PC-3 (cell line): ENCODE measurements around the gene BRCA1. TPM values are rescaled to one million over a fixed set of nuclear protein-coding genes. Genes with fewer than 3 reads are reported as not detected.

ENCODE experiments used
- ATAC-seq: fragments of 200-7000 bp; cut with Tn5 transposase; 2 replicates; pipeline ENCODE4 v1.9.1; 2020; ENCODE audit warnings: mild to moderate bottlenecking, moderate library complexity
- BruUV-seq: library from RNA; stranded (reverse); fragments of 400-500 nt; replicated peaks from 2 replicates; lab custom pipeline; 2021; lab: Mats Ljungman, UMichigan
- CTCF ChIA-PET: fragments of 300-600 bp; sonication (Branson Sonifier 250); formaldehyde crosslinking; loops from one replicate; lab custom pipeline; 2022; ENCODE audit warnings: antibody characterized with exemption; lab: Charles Lee
- POLR2A ChIA-PET: fragments of 300-600 bp; sonication (Branson Sonifier 250); formaldehyde crosslinking; loops from one replicate; lab custom pipeline; 2022; ENCODE audit warnings: antibody characterized with exemption; ENCODE audit not compliant: unreplicated experiment; lab: Charles Lee
- DNase-seq: peaks from one replicate; pipeline ENCODE4 v3.0.0-alpha.2; 2015
- H2AFZ ChIP-seq: fragments of 300-600 bp; sonication (generic); 2 replicates; pipeline ENCODE4 v1.6.0; 2016; ENCODE audit warnings: antibody characterized with exemption, low read length
- H3F3A ChIP-seq: fragments of 300-600 bp; sonication (generic); one replicate; pipeline ENCODE4 v1.6.0; 2017; ENCODE audit warnings: antibody characterized with exemption, low read length, control low read depth, mild to moderate bottlenecking; ENCODE audit not compliant: unreplicated experiment
- H3K27ac ChIP-seq: fragments of 300-600 bp; sonication (generic); 2 replicates; pipeline ENCODE4 v1.5.1; 2016; ENCODE audit warnings: mild to moderate bottlenecking, low read length
- H3K27me3 ChIP-seq: fragments of 300-600 bp; sonication (generic); 2 replicates; pipeline ENCODE4 v1.6.1; 2016; ENCODE audit warnings: low read length, mixed read lengths
- H3K36me3 ChIP-seq: fragments of 300-600 bp; sonication (generic); 2 replicates; pipeline ENCODE4 v1.6.1; 2016; ENCODE audit warnings: low read depth, mixed run types, low read length, mixed read lengths
- H3K4me1 ChIP-seq: fragments of 300-600 bp; sonication (generic); 2 replicates; pipeline ENCODE4 v1.5.1; 2016; ENCODE audit warnings: low read length; ENCODE audit not compliant: insufficient read depth
- H3K4me2 ChIP-seq: fragments of 300-600 bp; sonication (generic); 2 replicates; pipeline ENCODE4 v1.6.0; 2016; ENCODE audit warnings: low read length
- H3K4me3 ChIP-seq: fragments of 300-600 bp; sonication (generic); 2 replicates; pipeline ENCODE4 v1.5.1; 2016; ENCODE audit warnings: mild to moderate bottlenecking, low read length, mixed read lengths
- H3K79me2 ChIP-seq: fragments of 300-600 bp; sonication (generic); 2 replicates; pipeline ENCODE4 v1.6.1; 2017; ENCODE audit warnings: low read length, mixed read lengths
- H3K9ac ChIP-seq: fragments of 300-600 bp; sonication (generic); 2 replicates; pipeline ENCODE4 v1.6.0; 2016; ENCODE audit warnings: mild to moderate bottlenecking, low read length
- H3K9me2 ChIP-seq: fragments of 300-600 bp; sonication (generic); replicated peaks from 2 replicates; pipeline ENCODE4 v1.6.1; 2016; ENCODE audit warnings: mixed run types, low read length, mixed read lengths
- H3K9me3 ChIP-seq: fragments of 300-600 bp; sonication (generic); 2 replicates; pipeline ENCODE4 v1.6.1; 2016; ENCODE audit warnings: low read length, mixed read lengths
- H4K20me1 ChIP-seq: fragments of 300-600 bp; sonication (generic); 2 replicates; pipeline ENCODE4 v1.6.1; 2016; ENCODE audit warnings: low read length, mixed read lengths
- EZH2 ChIP-seq: fragments of 300-600 bp; sonication (generic); IDR thresholded peaks from one replicate; pipeline ENCODE4 v1.6.1; 2017; ENCODE audit warnings: antibody characterized with exemption, mild to moderate bottlenecking, low read length; ENCODE audit not compliant: unreplicated experiment
- EZH2phosphoT487 ChIP-seq: fragments of 300-600 bp; sonication (generic); IDR thresholded peaks from 2 replicates; pipeline ENCODE4 v1.6.1; 2018; ENCODE audit warnings: mild to moderate bottlenecking, antibody characterized with exemption, low read length, borderline replicate concordance
- intact Hi-C: fragments of 100-400 bp; cut with micrococcal nuclease; formaldehyde crosslinking; loops from 2 replicates; pipeline ENCODE4 v1.9.0; 2023
- total RNA-seq: library from RNA; depleted of rRNA; stranded (reverse); fragments of >200 nt; gene quantifications from 2 replicates; pipeline ENCODE4 v1.2.3, GENCODE V29; 2014
- TF ChIP-seq, protein P1 (sequence below): fragments of 300-600 bp; sonication (generic); conservative IDR thresholded peaks from 2 replicates; pipeline ENCODE4 v1.5.1; 2017; ENCODE audit warnings: antibody characterized with exemption, low read depth, mild to moderate bottlenecking, low read length

The BRCA1 gene
- total RNA-seq, 1 experiment from 2014 or later, result 36.3 TPM

DNA sequence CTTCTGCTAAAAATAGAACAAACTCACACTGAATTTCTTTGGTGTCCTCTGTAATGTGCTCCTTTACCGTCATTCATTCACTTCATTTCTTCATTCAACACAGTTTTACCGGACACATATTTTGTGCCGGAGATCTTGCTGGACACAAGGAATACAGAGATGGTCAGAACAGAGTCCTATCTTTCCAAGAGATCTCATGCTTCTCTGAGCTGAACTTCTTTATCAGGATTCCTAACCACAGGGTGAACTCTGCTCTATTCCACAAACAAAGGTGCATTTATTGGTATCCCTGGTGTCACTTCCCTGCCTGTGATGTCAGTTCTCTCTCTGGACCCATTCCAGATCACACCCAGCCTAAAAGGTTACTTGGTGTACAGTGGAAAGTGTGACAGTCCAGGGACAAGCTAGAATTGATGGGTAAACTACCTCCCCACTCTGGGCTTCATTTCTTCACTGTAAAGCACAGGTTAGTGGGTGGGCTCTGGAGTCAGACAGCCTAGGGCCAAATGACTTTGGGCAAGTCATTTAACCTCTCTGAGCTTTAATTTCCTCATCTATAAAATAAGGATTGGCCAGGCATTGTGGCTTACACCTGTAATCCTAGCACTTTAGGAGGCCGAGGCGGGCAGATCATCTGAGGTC is 114.4 kb downstream of the BRCA1 start:
- ATAC-seq (peak; percentile 53), DNase-seq (peak; percentile 83)
- no peak overlapping the region for H2AFZ ChIP-seq
- no peaks in the 10 kb centered on the region for H3K9me3 ChIP-seq
- H3F3A ChIP-seq, result no peaks in the 10 kb centered on the region
- H3K9ac ChIP-seq, result peak overlapping the region; percentile 52
- H3K79me2 ChIP-seq, result no peaks in the 10 kb centered on the region
- peak overlapping the region; percentile 86 for H3K27ac ChIP-seq
- no peaks in the 10 kb centered on the region for H3K36me3 ChIP-seq
- H4K20me1 ChIP-seq, result no peaks in the 10 kb centered on the region
- intact Hi-C loops, result no loop called here
- TF ChIP-seq EZH2 (no peak), EZH2phosphoT487 (no peak)
- TF ChIP-seq, protein P1, sequence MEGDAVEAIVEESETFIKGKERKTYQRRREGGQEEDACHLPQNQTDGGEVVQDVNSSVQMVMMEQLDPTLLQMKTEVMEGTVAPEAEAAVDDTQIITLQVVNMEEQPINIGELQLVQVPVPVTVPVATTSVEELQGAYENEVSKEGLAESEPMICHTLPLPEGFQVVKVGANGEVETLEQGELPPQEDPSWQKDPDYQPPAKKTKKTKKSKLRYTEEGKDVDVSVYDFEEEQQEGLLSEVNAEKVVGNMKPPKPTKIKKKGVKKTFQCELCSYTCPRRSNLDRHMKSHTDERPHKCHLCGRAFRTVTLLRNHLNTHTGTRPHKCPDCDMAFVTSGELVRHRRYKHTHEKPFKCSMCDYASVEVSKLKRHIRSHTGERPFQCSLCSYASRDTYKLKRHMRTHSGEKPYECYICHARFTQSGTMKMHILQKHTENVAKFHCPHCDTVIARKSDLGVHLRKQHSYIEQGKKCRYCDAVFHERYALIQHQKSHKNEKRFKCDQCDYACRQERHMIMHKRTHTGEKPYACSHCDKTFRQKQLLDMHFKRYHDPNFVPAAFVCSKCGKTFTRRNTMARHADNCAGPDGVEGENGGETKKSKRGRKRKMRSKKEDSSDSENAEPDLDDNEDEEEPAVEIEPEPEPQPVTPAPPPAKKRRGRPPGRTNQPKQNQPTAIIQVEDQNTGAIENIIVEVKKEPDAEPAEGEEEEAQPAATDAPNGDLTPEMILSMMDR, result no peak
- POLR2A ChIA-PET, result no interaction called here
- no peaks in the 10 kb centered on the region for H3K27me3 ChIP-seq
- peak overlapping the region; percentile 66 for H3K4me2 ChIP-seq
- no peaks in the 10 kb centered on the region for H3K9me2 ChIP-seq
- BruUV-seq, result no TSS peak
- CTCF ChIA-PET, result no interaction called here
- H3K4me3 ChIP-seq, result peak overlapping the region; percentile 30; the same call in 1 of the 2 replicates
- H3K4me1 ChIP-seq, result peaks cover 14% of the 10 kb centered on the region

- H2AFZ ChIP-seq, result peak within 1 kb of the TSS; percentile 71
- peak within 1 kb of the TSS; percentile 86 for H3K27ac ChIP-seq
- no peaks in the 10 kb centered on the region; the same call in 1 of the 2 replicates for H3K79me2 ChIP-seq
- peak within 1 kb of the TSS; percentile 84 for H3K4me2 ChIP-seq
- peak; percentile 72 for ATAC-seq
- H3K9me2 ChIP-seq, result no peaks in the 10 kb centered on the region
- H3K9me3 ChIP-seq, result no peaks in the 10 kb centered on the region
- H4K20me1 ChIP-seq, result no peaks in the 10 kb centered on the region
- peak within 1 kb of the TSS; percentile 79 for H3K9ac ChIP-seq
- peaks cover 13% of the 10 kb centered on the region for H3K36me3 ChIP-seq
- no peaks in the 10 kb centered on the region for H3F3A ChIP-seq
- peak; percentile 60 for DNase-seq
- intact Hi-C loops, result no loop called here
- TSS peak; percentile 82 for BruUV-seq
- H3K4me3 ChIP-seq, result peak within 1 kb of the TSS; percentile 77
- peaks cover 26% of the 10 kb centered on the region for H3K4me1 ChIP-seq
- ChIA-PET POLR2A (interaction anchor here (0.7 kb wide), 1 partner anchor 540 kb away, joined by 3 read pairs; no protein-coding TSS in a partner anchor), CTCF (interaction anchor here (0.6 to 1.2 kb wide), 2 partner anchors 17 to 42 kb away, joined by 4 to 10 read pairs; no protein-coding TSS in a partner anchor)
- H3K27me3 ChIP-seq, result no peaks in the 10 kb centered on the region
- TF ChIP-seq, protein P1, result peak; percentile 46; the same call in 1 of the 2 replicates
- TF ChIP-seq EZH2, result no peak
These were observed 118.3 kb downstream of the BRCA1 start, which contains the start of gene IFI35 for GRCh38 chr17:43006639-43007551. IFI35 (plus strand) TSS chr17:43006784; CDS start chr17:43006948, 164 bp downstream.
